HCT116 (cell line): ENCODE measurements around the gene ZNF592. TPM values are rescaled to one million over a fixed set of nuclear protein-coding genes. Genes with fewer than 3 reads are reported as not detected.

Experiments used
- ATAC-seq: fragments of 200-7000 bp; cut with Tn5 transposase; 2 replicates; pipeline ENCODE4 v1.9.1; 2020; ENCODE audit warnings: mild to moderate bottlenecking, moderate library complexity
- BruUV-seq: library from RNA; stranded (reverse); fragments of 400-500 nt; replicated peaks from 2 replicates; lab custom pipeline; 2021; lab: Mats Ljungman, UMichigan
- CTCF ChIA-PET: fragments of 300-600 bp; sonication (Branson Sonifier 250); formaldehyde crosslinking; loops from one replicate; lab custom pipeline; 2021; ENCODE audit warnings: antibody characterized with exemption; lab: Charles Lee
- POLR2A ChIA-PET: fragments of 300-600, 350-600 bp; sonication (Branson Sonifier 250); formaldehyde crosslinking; loops from one replicate; lab custom pipeline; 2021; ENCODE audit warnings: antibody characterized with exemption; lab: Charles Lee
- RAD21 ChIA-PET, 2 experiments: fragments of 300-600 bp; sonication (Branson Sonifier 250); formaldehyde crosslinking; loops; one replicate each; lab custom pipeline; 2023; ENCODE audit warnings: low total read pairs in 2 of 2; ENCODE audit not compliant: uncharacterized antibody in 2 of 2, unreplicated experiment in 2 of 2, low non-redundant PET in 1 of 2; lab: Charles Lee
- DNase-seq: peaks from one replicate; pipeline ENCODE4 v3.0.0-alpha.2; 2010; ENCODE audit warnings: low read depth, low spot score
- H2AFZ ChIP-seq: fragments of 200-600 bp; shearing (Covaris generic), sonication (generic); 2 replicates; pipeline ENCODE4 v1.6.1; 2017; ENCODE audit warnings: low read depth, mixed run types, mixed read lengths, antibody characterized with exemption, low read length; ENCODE audit not compliant: poor library complexity, severe bottlenecking
- H3K27ac ChIP-seq: 2 replicates; pipeline ENCODE4 v1.5.1; 2012; ENCODE audit warnings: low read depth, low read length
- H3K27me3 ChIP-seq: fragments of 200-600 bp; sonication (generic); 2 replicates; pipeline ENCODE4 v1.6.1; 2016; ENCODE audit warnings: mixed run types, low read length, mixed read lengths; ENCODE audit not compliant: insufficient read depth
- H3K36me3 ChIP-seq, 2 experiments: fragments of 200-500 bp in 1 of 2; fragments of 200-600 bp in 1 of 2; sonication (Bioruptor generic) in 1 of 2; sonication (generic) in 1 of 2; 2 replicates each; pipeline versions ENCODE4 v1.5.1 to v1.6.1; 2014 to 2016; ENCODE audit warnings: low read length in 2 of 2, inconsistent platforms in 1 of 2, mixed read lengths in 1 of 2, mixed run types in 1 of 2; ENCODE audit not compliant: insufficient read depth in 2 of 2, control insufficient read depth in 1 of 2
- H3K4me1 ChIP-seq, 2 experiments: fragments of 200-600 bp in 1 of 2; sonication (generic) in 1 of 2; 2 replicates each; pipeline versions ENCODE4 v1.5.1 to v1.6.1; 2012 to 2017; ENCODE audit warnings: low read length in 2 of 2, inconsistent platforms in 1 of 2, mild to moderate bottlenecking in 1 of 2, mixed read lengths in 1 of 2, mixed run types in 1 of 2, moderate library complexity in 1 of 2; ENCODE audit not compliant: insufficient read depth in 2 of 2, control insufficient read depth in 1 of 2
- H3K4me2 ChIP-seq: fragments of 200-600 bp; sonication (generic); 2 replicates; pipeline ENCODE4 v1.6.1; 2017; ENCODE audit warnings: mixed run types, low read length, mixed read lengths
- H3K4me3 ChIP-seq, 2 experiments: fragments of 200-600 bp in 1 of 2; sonication (generic) in 1 of 2; replicated peaks in 1 of 2; 2 replicates each; pipeline ENCODE4 v1.5.1; 2011 to 2016; ENCODE audit warnings: low read length in 2 of 2, control low read depth in 1 of 2, low read depth in 1 of 2, mild to moderate bottlenecking in 1 of 2, mixed read lengths in 1 of 2, mixed run types in 1 of 2
- H3K79me2 ChIP-seq: fragments of 200-600 bp; sonication (generic); 2 replicates; pipeline ENCODE4 v1.6.1; 2017; ENCODE audit warnings: mild to moderate bottlenecking, mixed run types, low read length, moderate library complexity, mixed read lengths; ENCODE audit not compliant: insufficient read depth
- H3K9ac ChIP-seq: fragments of 200-600 bp; sonication (generic); 2 replicates; pipeline ENCODE4 v1.6.1; 2016; ENCODE audit warnings: low read length, mixed read lengths
- H3K9me2 ChIP-seq: fragments of 200-600 bp; sonication (generic), shearing (Covaris generic); 2 replicates; pipeline ENCODE4 v1.6.1; 2017; ENCODE audit warnings: mixed run types, mild to moderate bottlenecking, moderate library complexity; ENCODE audit not compliant: insufficient read depth
- H3K9me3 ChIP-seq, 2 experiments: fragments of 200-500 bp in 1 of 2; fragments of 200-600 bp in 1 of 2; sonication (Bioruptor generic) in 1 of 2; sonication (generic) in 1 of 2; 2 replicates each; pipeline ENCODE4 v1.6.1; 2014 to 2017; ENCODE audit warnings: low read length in 2 of 2, mixed read lengths in 2 of 2, inconsistent platforms in 1 of 2, low read depth in 1 of 2, mild to moderate bottlenecking in 1 of 2, mixed run types in 1 of 2, moderate library complexity in 1 of 2; ENCODE audit not compliant: control insufficient read depth in 1 of 2, insufficient read depth in 1 of 2
- H4K20me1 ChIP-seq: fragments of 200-600 bp; sonication (generic), shearing (Covaris generic); 2 replicates; pipeline ENCODE4 v1.6.1; 2017; ENCODE audit warnings: mixed run types, mild to moderate bottlenecking, moderate library complexity; ENCODE audit not compliant: insufficient read depth
- CEBPB ChIP-seq: IDR thresholded peaks from 2 replicates; pipeline ENCODE4 v1.6.1; 2012; ENCODE audit warnings: low read depth
- EGR1 ChIP-seq: IDR thresholded peaks from 2 replicates; pipeline ENCODE4 v1.6.1; 2012; ENCODE audit warnings: low read depth
- EZH2phosphoT487 ChIP-seq: fragments of 200-600 bp; IDR thresholded peaks from 2 replicates; pipeline ENCODE4 v1.6.1; 2018; ENCODE audit warnings: antibody characterized with exemption, borderline replicate concordance
- FOSL1 ChIP-seq: IDR thresholded peaks from 2 replicates; pipeline ENCODE4 v1.6.1; 2012; ENCODE audit warnings: low read depth
- POLR2A ChIP-seq: IDR thresholded peaks from 2 replicates; pipeline ENCODE4 v1.7.0; 2011; ENCODE audit warnings: borderline replicate concordance; ENCODE audit not compliant: insufficient read depth, insufficient read length; ENCODE audit errors: extremely low read depth
- RAD21 ChIP-seq: IDR thresholded peaks from 2 replicates; pipeline ENCODE4 v1.6.1; 2012; ENCODE audit warnings: low read depth, mild to moderate bottlenecking
- SRF ChIP-seq: IDR thresholded peaks from 2 replicates; pipeline ENCODE4 v1.6.1; 2012; ENCODE audit warnings: low read depth
- TCF7L2 ChIP-seq: IDR thresholded peaks from 2 replicates; pipeline ENCODE4 v1.7.0; 2011; ENCODE audit warnings: borderline replicate concordance, inconsistent platforms; ENCODE audit not compliant: insufficient read depth, insufficient read length; ENCODE audit errors: extremely low read depth
- YY1 ChIP-seq: IDR thresholded peaks from 2 replicates; pipeline ENCODE4 v1.6.1; 2011; ENCODE audit warnings: low read length, low read depth, moderate library complexity, mild to moderate bottlenecking; ENCODE audit not compliant: insufficient replicate concordance; ENCODE audit errors: extremely low read depth
- ZFX ChIP-seq: fragments of 450-650 bp; IDR thresholded peaks from 2 replicates; pipeline ENCODE4 v1.6.1; 2017
- ZNF274 ChIP-seq: fragments of 200-500 bp; sonication (Bioruptor generic); IDR thresholded peaks from 2 replicates; pipeline ENCODE4 v1.6.1; 2014; ENCODE audit warnings: mild to moderate bottlenecking, low read depth, low read length, inconsistent platforms
- intact Hi-C: fragments of 100-400 bp; cut with micrococcal nuclease; formaldehyde crosslinking; loops from 2 replicates; pipeline ENCODE4 v1.10.0; 2022
- total RNA-seq: library from RNA; stranded (reverse); gene quantifications from one replicate; pipeline ENCODE4 v1.2.1, GENCODE V29; 2021; ENCODE audit not compliant: unreplicated experiment
- TF ChIP-seq, protein P1 (sequence below): IDR thresholded peaks from 2 replicates; pipeline ENCODE4 v1.6.1; 2012
- TF ChIP-seq, protein P2 (sequence below), 3 experiments: fragments of 200-600 bp in 1 of 3; sonication (generic) in 1 of 3; IDR thresholded peaks in 2 of 3; conservative IDR thresholded peaks in 1 of 3; 2 replicates each; pipeline ENCODE4 v1.5.1; 2012 to 2017; ENCODE audit warnings: low read depth in 2 of 3, low read length in 2 of 3, antibody characterized with exemption in 1 of 3, borderline replicate concordance in 1 of 3, control low read depth in 1 of 3, mild to moderate bottlenecking in 1 of 3, mixed read lengths in 1 of 3, mixed run types in 1 of 3, moderate library complexity in 1 of 3; ENCODE audit not compliant: insufficient read depth in 1 of 3
- TF ChIP-seq, protein P3 (sequence below): IDR thresholded peaks from 2 replicates; pipeline ENCODE4 v1.6.1; 2012; ENCODE audit warnings: low read depth
- TF ChIP-seq, protein P4 (sequence below): IDR thresholded peaks from 2 replicates; pipeline ENCODE4 v1.6.1; 2012

Gene ZNF592
- total RNA-seq, 1 experiment from 2014 or later, result 26.4 TPM

DNA sequence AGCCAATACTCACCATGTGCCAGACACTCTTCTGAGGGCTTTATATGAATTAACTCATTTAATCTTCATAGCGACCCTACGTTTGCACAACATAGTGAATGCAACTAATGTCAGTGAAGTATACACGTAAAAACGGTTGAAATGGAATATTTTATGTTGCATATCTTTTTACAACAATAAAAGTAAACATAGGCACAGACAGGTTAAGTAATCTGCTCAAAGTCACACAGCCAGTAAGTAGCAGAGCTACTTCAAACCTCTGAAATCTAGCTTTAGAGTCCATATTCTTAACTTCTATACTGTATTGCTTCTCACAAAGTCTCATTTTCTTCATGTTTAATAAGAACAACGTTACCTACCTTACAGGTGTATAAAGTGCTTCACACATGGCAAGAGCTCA, 34.0 kb upstream of the ZNF592 start:
- peak overlapping the region; percentile 81 for H3K4me2 ChIP-seq
- H3K4me3 ChIP-seq, result peak overlapping the region; percentile 95 to 99
- DNase-seq, result no peak
- CTCF ChIA-PET, result no interaction called here
- no peaks in the 10 kb centered on the region for H3K9me3 ChIP-seq
- no peaks in the 10 kb centered on the region for H3K27me3 ChIP-seq
- H3K9me2 ChIP-seq, result no peaks in the 10 kb centered on the region
- POLR2A ChIA-PET, result interaction anchor here (0.5 to 4.9 kb wide), 3 partner anchors 20 to 215 kb away, joined by 3 to 38 read pairs (median 7); no protein-coding TSS in a partner anchor
- TF ChIP-seq, protein P1, sequence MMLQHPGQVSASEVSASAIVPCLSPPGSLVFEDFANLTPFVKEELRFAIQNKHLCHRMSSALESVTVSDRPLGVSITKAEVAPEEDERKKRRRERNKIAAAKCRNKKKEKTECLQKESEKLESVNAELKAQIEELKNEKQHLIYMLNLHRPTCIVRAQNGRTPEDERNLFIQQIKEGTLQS, result no peak
- TF ChIP-seq ZFX, result no peak
- TF ChIP-seq POLR2A, result no peak
- no peak for TF ChIP-seq CEBPB
- TF ChIP-seq, protein P2, sequence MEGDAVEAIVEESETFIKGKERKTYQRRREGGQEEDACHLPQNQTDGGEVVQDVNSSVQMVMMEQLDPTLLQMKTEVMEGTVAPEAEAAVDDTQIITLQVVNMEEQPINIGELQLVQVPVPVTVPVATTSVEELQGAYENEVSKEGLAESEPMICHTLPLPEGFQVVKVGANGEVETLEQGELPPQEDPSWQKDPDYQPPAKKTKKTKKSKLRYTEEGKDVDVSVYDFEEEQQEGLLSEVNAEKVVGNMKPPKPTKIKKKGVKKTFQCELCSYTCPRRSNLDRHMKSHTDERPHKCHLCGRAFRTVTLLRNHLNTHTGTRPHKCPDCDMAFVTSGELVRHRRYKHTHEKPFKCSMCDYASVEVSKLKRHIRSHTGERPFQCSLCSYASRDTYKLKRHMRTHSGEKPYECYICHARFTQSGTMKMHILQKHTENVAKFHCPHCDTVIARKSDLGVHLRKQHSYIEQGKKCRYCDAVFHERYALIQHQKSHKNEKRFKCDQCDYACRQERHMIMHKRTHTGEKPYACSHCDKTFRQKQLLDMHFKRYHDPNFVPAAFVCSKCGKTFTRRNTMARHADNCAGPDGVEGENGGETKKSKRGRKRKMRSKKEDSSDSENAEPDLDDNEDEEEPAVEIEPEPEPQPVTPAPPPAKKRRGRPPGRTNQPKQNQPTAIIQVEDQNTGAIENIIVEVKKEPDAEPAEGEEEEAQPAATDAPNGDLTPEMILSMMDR (IDR thresholded peaks at IDR 0.05 in 2 of 3, conservative IDR thresholded peaks at IDR 0.05 in 1 of 3; ENCODE audit: borderline replicate concordance in 1 of 3, insufficient read depth in 1 of 3, low read depth in 2 of 3, low read length in 2 of 3), result no peak
- TF ChIP-seq, protein P3, sequence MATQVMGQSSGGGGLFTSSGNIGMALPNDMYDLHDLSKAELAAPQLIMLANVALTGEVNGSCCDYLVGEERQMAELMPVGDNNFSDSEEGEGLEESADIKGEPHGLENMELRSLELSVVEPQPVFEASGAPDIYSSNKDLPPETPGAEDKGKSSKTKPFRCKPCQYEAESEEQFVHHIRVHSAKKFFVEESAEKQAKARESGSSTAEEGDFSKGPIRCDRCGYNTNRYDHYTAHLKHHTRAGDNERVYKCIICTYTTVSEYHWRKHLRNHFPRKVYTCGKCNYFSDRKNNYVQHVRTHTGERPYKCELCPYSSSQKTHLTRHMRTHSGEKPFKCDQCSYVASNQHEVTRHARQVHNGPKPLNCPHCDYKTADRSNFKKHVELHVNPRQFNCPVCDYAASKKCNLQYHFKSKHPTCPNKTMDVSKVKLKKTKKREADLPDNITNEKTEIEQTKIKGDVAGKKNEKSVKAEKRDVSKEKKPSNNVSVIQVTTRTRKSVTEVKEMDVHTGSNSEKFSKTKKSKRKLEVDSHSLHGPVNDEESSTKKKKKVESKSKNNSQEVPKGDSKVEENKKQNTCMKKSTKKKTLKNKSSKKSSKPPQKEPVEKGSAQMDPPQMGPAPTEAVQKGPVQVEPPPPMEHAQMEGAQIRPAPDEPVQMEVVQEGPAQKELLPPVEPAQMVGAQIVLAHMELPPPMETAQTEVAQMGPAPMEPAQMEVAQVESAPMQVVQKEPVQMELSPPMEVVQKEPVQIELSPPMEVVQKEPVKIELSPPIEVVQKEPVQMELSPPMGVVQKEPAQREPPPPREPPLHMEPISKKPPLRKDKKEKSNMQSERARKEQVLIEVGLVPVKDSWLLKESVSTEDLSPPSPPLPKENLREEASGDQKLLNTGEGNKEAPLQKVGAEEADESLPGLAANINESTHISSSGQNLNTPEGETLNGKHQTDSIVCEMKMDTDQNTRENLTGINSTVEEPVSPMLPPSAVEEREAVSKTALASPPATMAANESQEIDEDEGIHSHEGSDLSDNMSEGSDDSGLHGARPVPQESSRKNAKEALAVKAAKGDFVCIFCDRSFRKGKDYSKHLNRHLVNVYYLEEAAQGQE, result no peak
- no peak for TF ChIP-seq RAD21
- TF ChIP-seq YY1, result no peak
- TF ChIP-seq SRF, result no peak
- no peak for TF ChIP-seq TCF7L2
- no peak for TF ChIP-seq EGR1
- no peak for TF ChIP-seq FOSL1
- no peak for TF ChIP-seq ZNF274
- TF ChIP-seq EZH2phosphoT487, result no peak
- TF ChIP-seq, protein P4, sequence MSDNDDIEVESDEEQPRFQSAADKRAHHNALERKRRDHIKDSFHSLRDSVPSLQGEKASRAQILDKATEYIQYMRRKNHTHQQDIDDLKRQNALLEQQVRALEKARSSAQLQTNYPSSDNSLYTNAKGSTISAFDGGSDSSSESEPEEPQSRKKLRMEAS, result no peak
- H3K4me1 ChIP-seq, result peaks cover 8 to 24% of the 10 kb centered on the region in 2 experiments; a peak in 3 of 4 replicates
- H4K20me1 ChIP-seq, result peaks cover 9% of the 10 kb centered on the region; the same call in 1 of the 2 replicates
- no peak for ATAC-seq
- H3K79me2 ChIP-seq, result peaks cover 66% of the 10 kb centered on the region
- H3K9ac ChIP-seq, result peak overlapping the region; percentile 84
- RAD21 ChIA-PET, result no interaction called here
- peaks cover 8 to 15% of the 10 kb centered on the region in 2 experiments; a peak in 2 of 4 replicates for H3K36me3 ChIP-seq
- intact Hi-C loops, result no loop called here
- BruUV-seq, result no TSS peak
- no peak overlapping the region for H3K27ac ChIP-seq
- H2AFZ ChIP-seq, result no peak overlapping the region
